Lower leg skin (tissue), 3 donors: ENCODE measurements around the gene TLR10.

Experiments
- POLR2A ChIP-seq, 2 donors: fragments of 450-650 bp; IDR thresholded peaks; one replicate each; pipeline ENCODE4 v1.6.1; 2016 to 2017; ENCODE audit warnings: antibody characterized with exemption in 2 of 2, mild to moderate bottlenecking in 1 of 2, moderate library complexity in 1 of 2
- TF ChIP-seq, protein P1 (sequence below), 3 donors: fragments of 450-650 bp; IDR thresholded peaks; one replicate each; pipeline ENCODE4 v1.5.1; 2016; ENCODE audit warnings: antibody characterized with exemption in 3 of 3, mild to moderate bottlenecking in 3 of 3, moderate library complexity in 2 of 3

DNA sequence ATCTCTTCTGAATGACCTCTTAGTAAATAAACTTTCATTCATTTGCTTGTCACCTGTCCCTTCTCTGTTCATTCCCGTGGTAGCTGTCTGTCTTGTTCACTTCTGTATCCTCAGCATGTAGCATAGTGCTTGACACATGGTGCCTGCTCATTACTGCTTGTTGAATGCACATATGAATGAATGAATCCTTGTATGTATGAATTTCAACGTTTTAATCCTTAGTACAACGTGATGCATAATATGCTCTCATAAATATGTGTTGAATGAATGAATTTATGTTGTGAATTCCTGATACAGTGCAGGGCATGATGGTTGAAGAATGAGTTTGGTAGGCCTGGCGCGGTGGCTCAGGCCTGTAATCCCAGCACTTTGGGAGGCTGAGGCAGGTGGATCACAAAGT lies 3.0 kb downstream of the TLR10 start:
- TF ChIP-seq, protein P1, sequence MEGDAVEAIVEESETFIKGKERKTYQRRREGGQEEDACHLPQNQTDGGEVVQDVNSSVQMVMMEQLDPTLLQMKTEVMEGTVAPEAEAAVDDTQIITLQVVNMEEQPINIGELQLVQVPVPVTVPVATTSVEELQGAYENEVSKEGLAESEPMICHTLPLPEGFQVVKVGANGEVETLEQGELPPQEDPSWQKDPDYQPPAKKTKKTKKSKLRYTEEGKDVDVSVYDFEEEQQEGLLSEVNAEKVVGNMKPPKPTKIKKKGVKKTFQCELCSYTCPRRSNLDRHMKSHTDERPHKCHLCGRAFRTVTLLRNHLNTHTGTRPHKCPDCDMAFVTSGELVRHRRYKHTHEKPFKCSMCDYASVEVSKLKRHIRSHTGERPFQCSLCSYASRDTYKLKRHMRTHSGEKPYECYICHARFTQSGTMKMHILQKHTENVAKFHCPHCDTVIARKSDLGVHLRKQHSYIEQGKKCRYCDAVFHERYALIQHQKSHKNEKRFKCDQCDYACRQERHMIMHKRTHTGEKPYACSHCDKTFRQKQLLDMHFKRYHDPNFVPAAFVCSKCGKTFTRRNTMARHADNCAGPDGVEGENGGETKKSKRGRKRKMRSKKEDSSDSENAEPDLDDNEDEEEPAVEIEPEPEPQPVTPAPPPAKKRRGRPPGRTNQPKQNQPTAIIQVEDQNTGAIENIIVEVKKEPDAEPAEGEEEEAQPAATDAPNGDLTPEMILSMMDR (IDR thresholded peaks at IDR 0.05): no peak
- no peak for TF ChIP-seq POLR2A (IDR thresholded peaks at IDR 0.05)
